NCI-H1092 (cell line): Measurements from ENCODE around the gene MRGPRE.

Source experiments
- DNase-seq: peaks from one replicate; lab custom pipeline; 2025; lab: John Stamatoyannopoulos, UW

Gene MRGPRE

GRCh38 chr11:3213659-3214419 is 18.4 kb downstream of the MRGPRE start:
- no peak for DNase-seq

GRCh38 chr11:3208272-3208671 is 23.9 kb downstream of the MRGPRE start:
- no peak for DNase-seq

GRCh38 chr11:3207526-3208189 is 24.6 kb downstream of the MRGPRE start:
- DNase-seq, result no peak

- no peak for DNase-seq
Measured at GRCh38 chr11:3206922-3207204, 25.4 kb downstream of the MRGPRE start.

- DNase-seq, result no peak
Measured at GRCh38 chr11:3206156-3206921, 25.9 kb downstream of the MRGPRE start.

- DNase-seq, result no peak
Measured at GRCh38 chr11:3205261-3206155, 26.7 kb downstream of the MRGPRE start.

GRCh38 chr11:3204141-3205015 is 27.8 kb downstream of the MRGPRE start:
- no peak for DNase-seq

GRCh38 chr11:3203221-3204043 is 28.8 kb downstream of the MRGPRE start:
- peak; percentile 16 for DNase-seq

GRCh38 chr11:3202759-3203158 is 29.5 kb downstream of the MRGPRE start:
- DNase-seq, result no peak

- no peak for DNase-seq
Measured at GRCh38 chr11:3202305-3202704, 29.9 kb downstream of the MRGPRE start.

GRCh38 chr11:3201677-3202181 is 30.5 kb downstream of the MRGPRE start:
- DNase-seq, result no peak

- DNase-seq, result no peak
Measured at GRCh38 chr11:3201112-3201581, 31.1 kb downstream of the MRGPRE start.

- DNase-seq, result no peak
Measured at GRCh38 chr11:3200388-3201111, 31.7 kb downstream of the MRGPRE start.

- DNase-seq, result no peak
Measured at GRCh38 chr11:3199537-3200295, 32.5 kb downstream of the MRGPRE start.

- no peak for DNase-seq
Measured at GRCh38 chr11:3198815-3199214, 33.4 kb downstream of the MRGPRE start.

- DNase-seq, result no peak
Measured at GRCh38 chr11:3197878-3198528, 34.2 kb downstream of the MRGPRE start.

GRCh38 chr11:3197044-3197695 is 35.0 kb downstream of the MRGPRE start:
- DNase-seq, result no peak
